GM21717 (cell line): ENCODE results near the gene PARD3B.

Source experiments
- ATAC-seq: cut with Tn5 transposase; IDR thresholded peaks from one replicate; pipeline ENCODE4 v1.9.1; 2021; ENCODE audit warnings: mild to moderate bottlenecking, moderate library complexity; ENCODE audit not compliant: unreplicated experiment

The PARD3B gene

DNA sequence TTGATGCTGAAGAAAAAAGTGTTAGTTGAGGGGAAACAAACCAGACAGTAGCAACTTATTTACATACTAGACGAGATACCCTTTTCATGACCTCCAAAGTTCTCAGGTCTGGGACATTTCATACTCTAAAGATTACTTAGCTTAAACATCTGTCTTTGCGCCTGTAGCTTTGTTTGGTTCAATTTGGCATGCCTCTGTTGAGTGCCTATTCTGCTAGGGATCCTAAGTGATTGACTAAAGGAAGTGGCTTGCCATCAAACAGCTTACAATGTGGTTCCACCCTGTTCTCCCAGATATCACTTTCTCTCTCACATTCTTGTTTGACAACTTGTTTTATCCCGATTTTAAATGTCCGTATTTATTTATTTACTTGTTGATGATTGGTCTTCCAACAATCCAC is 488.8 kb downstream of the PARD3B start:
- ATAC-seq = no peak

DNA sequence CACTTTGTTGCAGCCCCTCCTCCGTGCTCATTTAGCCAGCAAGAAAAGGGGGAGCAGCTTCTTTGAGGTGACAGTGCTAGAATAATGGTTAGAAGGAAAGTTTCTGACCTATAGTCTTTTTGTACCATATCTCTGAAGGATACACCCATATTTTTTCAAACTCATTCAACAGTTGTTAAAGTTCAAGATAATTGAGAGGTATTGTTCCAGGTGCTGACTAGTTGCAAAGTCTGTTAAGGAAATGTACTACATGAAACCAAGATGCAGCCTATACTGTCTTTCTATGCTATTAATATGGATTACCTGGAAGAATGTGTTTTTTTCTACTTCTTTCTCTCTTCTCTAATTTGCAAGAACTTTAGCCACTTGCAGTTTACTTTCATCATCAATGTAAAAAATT is 495.0 kb downstream of the PARD3B start:
- no peak for ATAC-seq

DNA sequence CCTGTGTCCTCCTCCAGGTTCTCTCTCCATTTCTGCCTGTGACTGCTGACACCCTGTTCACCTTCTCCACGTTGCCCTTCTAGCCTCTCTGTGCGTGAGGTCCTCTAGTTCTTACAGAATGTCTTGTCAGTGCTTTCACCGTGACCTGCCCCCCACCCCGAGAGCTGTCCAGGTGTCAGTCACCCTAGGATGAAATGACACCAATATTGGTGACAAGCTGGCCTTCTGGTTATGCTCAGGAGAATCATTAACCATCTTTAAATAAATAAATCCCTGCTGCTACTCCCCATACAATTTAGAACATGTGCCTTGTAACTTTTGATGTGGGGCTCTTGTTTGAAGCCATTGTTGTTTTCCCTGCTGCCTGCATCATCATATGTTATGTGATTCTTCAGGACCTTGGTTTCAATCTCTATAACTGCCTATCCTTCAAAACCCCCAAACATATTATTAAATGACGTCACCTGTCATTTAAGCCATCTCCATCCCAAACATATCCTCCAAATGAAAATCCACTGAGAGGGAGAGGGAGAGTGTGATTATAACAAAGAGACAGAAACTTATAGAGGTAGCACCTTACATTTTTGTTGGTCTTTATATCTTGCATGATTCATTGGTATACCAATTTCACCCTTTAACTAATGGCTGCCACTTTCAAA is 496.3 kb downstream of the PARD3B start:
- no peak for ATAC-seq

DNA sequence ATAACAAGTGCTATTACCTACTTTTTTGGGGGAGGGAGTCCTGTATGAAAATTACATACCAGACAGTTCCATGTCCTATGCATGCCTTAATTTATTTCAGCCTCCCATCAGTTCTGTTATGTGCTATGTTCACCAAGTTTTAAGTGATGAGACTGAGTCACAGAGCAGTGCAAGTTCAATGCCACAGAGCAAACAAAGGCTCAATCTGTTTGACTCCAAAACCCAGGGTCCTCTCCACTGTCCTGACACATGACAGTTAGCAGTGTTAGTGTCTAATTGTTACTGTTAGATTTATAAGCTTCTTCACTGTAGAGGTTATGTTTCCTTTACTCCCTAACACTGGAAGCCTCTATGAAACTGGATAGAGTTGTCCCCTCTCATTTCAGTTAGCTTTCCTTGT is 498.0 kb downstream of the PARD3B start:
- no peak for ATAC-seq

DNA sequence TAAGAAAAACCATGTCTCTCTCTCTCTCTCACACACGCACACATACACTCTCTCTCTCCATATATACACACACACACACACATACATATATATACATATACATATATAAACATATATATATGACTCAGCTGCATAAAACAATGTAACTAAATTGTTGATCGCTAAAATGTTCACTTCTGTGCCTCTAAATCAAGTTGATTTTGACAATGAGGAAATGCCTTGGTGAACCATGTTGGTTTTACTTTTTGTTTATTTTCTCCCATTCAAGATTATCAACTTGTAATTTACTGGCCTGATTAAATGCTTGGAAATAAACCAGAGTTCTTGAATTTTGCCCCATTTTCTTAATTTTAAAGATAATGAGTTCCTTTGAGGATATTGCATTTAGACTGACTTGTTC is 500.4 kb downstream of the PARD3B start:
- no peak for ATAC-seq

DNA sequence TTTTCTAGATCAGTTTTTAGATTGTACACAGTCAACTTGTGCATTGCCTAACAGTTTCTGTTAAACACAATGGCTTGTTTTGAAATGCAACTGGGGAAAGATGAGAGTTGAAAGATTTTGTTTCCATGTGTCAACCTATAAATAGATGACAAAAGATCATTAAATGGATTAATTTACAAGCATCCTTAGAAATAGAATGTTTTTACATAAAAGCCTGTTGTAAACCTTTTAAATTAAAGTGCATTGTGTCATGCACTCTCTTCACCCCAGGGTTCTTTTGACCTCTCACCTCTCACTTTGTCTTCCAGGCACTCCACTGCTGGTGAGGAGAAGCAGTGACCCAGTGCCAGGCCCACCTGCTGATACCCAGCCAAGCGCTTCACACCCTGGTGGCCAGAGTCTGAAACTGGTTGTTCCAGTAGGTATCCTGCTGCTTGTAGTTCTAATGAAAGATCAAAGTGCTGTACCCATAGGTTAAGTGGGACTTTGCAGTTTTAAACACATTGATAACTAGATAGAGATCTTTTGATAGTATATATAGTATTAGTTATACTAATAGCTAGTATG is 502.1 kb downstream of the PARD3B start:
- no peak for ATAC-seq

DNA sequence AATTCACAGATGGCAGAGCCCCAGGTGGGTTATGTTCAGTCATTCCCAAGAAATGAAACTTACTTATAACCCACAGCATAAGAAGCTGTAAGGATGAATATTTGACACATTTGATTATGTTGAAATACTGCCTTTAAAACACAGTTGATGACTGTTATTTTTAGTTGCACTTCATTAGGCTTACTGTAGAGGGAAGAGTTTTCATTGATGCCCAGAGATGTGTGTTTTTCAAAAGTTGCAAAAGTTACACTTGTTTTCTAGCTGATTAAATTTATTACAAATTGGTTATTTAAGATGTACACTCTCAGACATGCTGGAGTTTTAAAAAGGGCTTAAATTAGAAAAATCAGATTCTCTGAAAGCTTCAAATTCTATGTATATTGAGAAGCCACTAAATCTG is 506.1 kb downstream of the PARD3B start:
- ATAC-seq = no peak

DNA sequence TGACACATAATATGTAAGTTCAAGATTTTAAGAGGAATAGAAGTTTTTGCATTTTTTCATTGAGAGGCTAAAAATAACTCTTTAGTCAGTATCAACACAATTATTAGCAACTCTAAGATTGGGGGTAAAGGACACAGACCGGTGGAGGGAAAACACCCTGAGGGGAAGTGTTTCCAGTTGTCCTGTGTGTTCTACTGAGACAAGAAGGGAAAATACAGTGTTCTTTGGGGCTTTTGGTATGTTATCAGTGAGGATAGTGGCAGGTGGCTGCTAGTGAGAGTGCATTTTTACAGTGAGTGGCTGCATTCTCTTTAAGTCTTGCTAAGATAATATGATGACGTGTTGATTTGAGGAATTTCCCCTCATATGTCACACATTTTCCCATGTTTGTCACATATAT is 507.5 kb downstream of the PARD3B start:
- ATAC-seq = no peak

DNA sequence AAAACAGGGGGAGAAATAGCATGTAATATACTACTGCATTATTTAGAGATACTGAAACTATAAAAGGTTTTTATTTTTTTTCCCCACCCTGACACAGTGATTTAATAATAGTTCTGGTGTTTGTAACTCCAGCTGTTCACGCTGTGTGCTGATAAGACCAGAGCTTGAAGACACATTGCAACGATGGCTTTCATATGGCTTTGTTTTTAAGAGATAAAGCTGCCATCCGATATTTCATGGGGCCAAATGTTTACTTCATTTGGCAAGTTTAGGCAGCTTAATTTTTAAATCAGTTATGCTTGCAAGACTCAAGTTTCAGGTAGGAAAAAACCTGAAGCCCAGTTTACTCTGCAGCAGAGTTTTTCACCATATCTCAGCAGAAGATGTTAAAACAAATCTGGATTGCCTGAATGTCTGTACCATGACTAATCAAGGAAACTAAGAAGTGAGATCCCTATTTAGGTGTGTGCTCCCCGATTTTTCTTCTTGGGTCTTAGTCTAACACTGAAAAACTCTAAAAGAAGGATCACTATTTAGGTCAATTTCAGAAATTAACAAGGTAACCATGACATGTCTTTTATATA is 508.6 kb downstream of the PARD3B start:
- ATAC-seq = no peak

DNA sequence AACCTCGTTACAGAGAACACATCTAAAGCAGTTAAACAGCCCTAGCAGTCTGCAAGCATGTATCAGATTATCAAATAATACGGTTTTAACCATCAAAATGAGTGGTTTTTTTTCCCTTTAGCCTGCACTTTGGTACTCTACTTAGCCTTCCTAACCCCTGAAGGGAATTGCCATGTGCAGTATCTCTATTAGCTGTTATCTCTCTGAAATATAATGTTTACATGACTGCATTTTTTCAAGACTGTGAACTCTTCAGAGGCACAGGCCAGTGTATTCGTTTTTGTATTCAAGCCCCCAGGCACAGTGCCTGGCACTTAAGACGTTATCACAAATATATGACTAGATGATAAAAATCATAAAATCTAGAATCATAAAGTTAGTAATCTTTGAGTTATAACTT is 509.5 kb downstream of the PARD3B start:
- no peak for ATAC-seq

DNA sequence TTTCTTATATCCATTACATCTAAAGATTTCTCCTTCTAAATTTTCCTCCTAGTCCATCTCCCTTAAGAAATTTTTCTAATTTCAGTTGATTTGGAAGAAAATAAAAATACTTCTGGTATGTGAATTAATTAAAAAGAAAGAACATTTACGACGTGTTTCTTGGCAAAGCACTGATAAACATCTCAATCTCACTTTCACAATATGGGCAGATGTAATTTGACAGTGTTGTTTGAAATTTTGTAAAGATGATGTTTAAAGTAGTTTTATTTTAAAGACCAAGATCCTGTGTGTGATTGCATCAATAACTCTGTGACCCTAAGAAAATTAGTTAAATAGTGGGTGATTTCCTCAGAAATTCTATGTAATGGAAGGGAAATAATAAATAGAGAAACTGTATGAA is 510.0 kb downstream of the PARD3B start:
- no peak for ATAC-seq

DNA sequence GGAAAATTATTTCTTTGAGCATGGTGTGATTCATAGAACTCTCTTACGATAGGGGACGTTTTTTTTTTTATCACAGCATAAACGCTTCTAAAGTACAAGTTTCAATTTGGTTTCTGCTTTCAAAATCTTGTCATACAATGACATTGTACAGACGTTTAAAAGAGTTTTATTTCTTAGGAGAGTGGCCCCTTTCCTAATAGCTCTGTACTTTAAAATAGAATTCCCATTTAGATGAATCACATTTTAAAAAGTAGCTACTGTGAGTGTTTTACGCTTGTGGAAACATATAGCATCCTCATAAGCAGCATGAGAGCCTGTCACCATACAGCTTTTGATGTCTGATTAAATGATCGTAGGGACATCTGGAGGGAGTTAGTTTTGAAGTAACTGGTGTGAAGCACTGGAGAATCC is 510.9 kb downstream of the PARD3B start:
- ATAC-seq = no peak

DNA sequence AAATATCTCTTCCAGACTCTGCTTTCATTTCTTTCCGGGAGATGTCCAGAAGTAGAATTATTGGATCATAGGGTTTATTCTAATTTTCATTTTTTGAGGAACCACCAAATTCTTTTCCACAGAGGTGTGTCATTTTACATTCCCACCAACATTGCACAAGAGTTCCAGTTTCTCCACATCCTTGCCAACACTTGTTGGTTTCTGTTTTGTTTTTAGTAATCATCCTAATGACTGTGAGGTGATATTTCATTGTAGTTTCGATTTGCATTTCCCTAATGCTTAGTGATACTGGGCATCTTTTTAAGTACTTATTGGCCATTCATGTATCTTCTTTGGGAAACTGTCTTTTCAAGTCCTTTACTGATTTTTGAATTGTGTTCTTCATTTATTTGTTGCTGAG is 513.1 kb downstream of the PARD3B start:
- no peak for ATAC-seq

DNA sequence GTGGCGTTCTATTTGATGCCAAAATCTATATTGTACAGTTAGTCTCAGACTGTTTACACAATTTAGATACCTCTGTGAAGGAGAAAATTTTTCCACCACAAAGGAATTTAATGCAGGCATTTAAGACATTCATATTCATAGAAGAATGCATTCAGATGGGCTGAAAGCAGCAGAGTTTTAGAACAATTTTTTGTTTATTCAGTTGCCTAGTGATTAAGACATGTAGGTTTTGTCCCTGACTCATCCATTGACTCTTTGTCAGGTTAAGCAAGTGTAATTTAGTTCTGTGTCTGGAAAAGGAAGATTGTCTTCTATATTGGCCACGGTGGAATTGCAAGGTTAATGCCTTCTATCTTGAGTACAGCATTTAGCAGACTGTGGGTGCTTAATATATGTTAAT is 515.0 kb downstream of the PARD3B start:
- no peak for ATAC-seq

DNA sequence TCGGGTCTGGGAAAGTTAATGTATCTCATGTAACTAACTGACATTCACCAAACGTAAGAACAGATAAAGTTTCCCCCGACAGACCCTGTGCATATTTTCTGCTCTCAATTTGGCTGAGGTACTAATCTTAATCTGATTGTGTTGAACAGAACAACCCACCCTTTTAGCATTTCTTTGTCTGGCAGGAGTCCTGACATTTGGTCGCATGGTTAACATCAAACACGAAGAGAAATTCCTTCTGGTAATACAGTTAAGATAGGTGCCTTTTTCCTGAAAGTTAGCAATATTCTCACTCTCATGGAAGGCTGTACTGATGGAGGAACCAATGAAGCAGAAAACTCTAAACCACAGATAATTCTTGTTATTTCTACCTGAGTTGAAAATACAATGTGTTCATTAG is 520.8 kb downstream of the PARD3B start:
- ATAC-seq = no peak

DNA sequence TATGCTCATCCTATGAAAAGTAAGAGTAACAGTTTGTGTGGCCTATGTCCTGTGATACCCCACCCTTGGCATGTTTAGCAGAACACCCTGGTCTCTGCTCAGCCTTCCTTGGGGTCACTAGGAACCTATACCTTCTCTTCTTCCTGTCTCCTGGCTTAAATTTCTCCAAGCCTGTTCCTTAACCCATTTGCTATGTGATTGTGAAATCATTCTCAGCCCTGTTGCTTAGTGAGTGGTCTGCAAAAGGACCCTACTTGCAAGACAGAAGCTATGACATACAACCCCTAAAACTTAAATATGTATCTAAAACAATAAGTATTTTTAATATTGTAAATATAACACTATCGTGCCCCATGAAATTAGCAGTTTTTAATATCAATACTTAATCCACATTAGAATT is 524.7 kb downstream of the PARD3B start:
- no peak for ATAC-seq

DNA sequence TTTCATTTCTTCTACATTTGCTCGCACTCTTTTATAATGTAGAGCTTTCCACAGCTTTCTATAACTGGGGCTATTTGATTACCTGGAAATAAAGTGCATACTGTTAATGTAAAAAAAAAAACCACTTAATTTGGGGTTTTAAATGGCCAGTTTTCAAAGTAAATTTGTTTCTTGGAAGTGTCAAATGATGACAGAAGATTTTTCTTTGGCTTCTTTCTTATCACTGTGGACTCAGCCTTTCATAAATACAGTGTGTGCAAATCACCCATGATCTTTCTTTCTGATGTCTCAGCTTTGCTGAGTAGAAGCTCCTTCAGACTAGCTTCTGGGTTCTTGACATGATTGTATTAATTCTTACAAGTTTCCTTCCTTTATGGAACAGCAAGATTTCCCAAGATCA is 525.6 kb downstream of the PARD3B start:
- ATAC-seq = no peak

DNA sequence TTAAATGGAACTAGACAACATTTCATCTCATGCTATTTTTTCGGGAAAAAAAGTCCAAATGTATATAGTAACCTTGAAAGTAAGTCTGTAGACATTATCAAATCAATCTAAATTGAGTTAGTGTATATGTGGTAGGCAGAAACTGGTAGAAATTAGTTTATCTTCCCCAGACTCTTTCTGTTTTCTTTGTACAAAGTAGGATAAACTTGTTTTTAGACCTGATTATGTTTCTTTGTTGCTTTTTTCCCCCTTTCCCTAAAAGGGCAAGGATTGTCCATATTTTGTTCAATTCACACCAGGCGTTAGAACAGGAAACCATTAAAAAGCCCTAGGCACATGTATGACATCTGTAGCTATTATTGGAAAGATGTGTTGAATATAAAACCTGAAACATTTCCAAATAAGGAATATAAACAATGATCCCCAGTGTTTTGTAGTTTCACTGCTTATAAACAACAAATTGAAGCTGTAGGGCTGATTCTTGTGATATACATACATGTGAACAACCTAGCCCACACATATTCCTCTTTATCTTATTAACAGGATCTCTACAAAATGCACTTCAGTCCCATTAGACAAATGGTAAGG is 528.3 kb downstream of the PARD3B start:
- no peak for ATAC-seq

DNA sequence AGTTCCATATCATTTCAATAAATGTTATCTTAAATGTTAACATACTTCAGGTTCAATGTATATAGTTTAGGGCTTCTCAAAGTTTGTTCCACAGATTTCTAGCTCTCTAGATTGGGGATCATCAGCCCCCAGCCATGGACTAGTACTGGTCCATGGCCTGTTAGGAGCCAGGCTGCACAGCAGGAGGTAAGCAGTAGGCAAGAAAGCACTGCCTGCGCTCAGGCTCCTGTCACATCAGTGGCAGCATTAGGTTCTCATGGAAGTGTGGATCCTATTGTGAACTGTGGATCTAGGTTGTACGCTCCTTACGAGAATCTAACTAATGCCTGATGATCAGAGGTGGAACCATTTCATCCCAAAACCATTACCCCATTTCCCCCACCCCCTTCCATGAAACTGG is 531.1 kb downstream of the PARD3B start:
- ATAC-seq = no peak

DNA sequence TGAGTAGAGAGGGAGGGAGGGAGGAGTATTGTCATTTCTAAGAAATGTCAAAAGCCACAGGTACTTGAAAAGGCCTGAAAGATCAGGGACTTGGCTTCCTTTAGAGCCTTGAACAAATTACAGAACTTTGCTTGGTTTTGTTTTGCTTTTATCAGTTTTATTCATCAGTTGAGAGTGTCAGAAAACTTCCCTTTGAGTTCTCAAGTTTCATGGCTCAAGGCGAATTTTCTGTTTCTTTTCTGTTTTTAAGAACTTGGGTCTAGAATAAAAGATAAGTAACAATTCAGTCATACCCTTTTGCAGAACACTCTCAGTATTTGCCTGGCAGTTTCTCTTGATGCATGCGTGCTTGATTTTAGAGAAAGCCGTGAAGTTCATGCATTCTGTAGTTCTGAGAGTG is 531.9 kb downstream of the PARD3B start:
- ATAC-seq = no peak

DNA sequence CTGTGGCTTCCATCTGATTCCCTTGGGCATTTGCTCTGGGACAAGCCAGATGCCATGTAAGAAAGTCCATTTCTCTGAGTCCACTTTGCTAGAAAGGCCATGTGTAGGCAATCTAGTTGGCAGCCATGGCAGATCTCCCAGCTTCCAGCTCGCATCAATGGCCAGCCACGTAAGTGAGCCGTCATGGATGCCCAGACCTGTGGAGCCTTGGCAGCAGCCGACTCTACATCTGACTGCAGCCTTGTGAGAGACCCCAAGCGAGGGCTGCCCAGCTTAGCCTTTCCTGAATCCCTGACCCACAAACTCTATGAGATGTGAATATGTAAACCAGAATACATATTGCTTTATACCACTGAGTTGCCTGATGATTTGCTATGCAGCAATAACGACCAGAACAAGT is 533.5 kb downstream of the PARD3B start:
- no peak for ATAC-seq

DNA sequence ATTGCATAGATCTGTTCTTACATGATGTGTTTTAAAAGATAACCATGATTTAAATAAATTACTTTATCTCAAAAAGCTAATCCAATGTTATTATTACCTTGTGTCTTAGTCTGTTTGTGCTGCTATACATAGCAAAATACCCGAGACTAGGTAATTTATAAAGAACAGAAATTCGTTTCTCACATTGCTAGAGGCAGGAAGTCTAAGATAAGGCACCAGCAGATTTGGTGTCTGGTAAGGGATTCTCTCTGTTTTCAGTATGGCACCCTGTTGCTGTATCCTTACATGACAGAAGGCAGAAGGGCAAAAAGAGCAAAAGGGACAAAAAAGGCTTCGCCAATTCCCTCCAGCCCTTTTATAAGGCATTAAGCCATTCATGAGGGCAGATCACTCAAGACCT is 533.9 kb downstream of the PARD3B start:
- ATAC-seq = no peak
